HL-60 (cell line): Measurements from ENCODE around the gene HOXB5.

ENCODE experiments used
- DNase-seq, 2 experiments: peaks; one replicate each; pipeline ENCODE4 v3.0.0-alpha.2; 2010 to 2020; ENCODE audit warnings: low read depth in 1 of 2, low spot score in 1 of 2
- H3K27ac ChIP-seq: fragments of 250-450 bp; sonication (Bioruptor Pico); replicated peaks from 2 replicates; pipeline ENCODE4 v1.5.1; 2020; ENCODE audit warnings: mild to moderate bottlenecking, moderate library complexity
- H3K27me3 ChIP-seq: fragments of 250-450 bp; sonication (Bioruptor Pico); 2 replicates; pipeline ENCODE4 v1.5.1; 2021; ENCODE audit warnings: mild to moderate bottlenecking, moderate library complexity; ENCODE audit not compliant: insufficient read depth, poor library complexity, severe bottlenecking
- H3K4me3 ChIP-seq: replicated peaks from 2 replicates; pipeline ENCODE4 v1.5.1; 2011; ENCODE audit warnings: mild to moderate bottlenecking, control low read depth, low read length; ENCODE audit not compliant: insufficient read depth
- CTCF ChIP-seq: IDR thresholded peaks from one replicate; pipeline ENCODE4 v1.5.1; 2011; ENCODE audit warnings: low read length, control low read depth, inconsistent platforms; ENCODE audit not compliant: insufficient read depth
- GABPA ChIP-seq: IDR thresholded peaks from 2 replicates; pipeline ENCODE4 v1.6.1; 2012; ENCODE audit warnings: low read depth
- POLR2AphosphoS5 ChIP-seq: IDR thresholded peaks from 2 replicates; pipeline ENCODE4 v1.6.1; 2012; ENCODE audit warnings: low read depth
- REST ChIP-seq: IDR thresholded peaks from 2 replicates; pipeline ENCODE4 v1.6.1; 2012; ENCODE audit warnings: low read depth; ENCODE audit not compliant: insufficient replicate concordance
- SPI1 ChIP-seq: IDR thresholded peaks from 2 replicates; pipeline ENCODE4 v1.6.1; 2012; ENCODE audit warnings: low read depth, mild to moderate bottlenecking, borderline replicate concordance

The HOXB5 gene

GRCh38 chr17:48634493-48635208 lies 41.1 kb upstream of the HOXB5 start:
- Histone ChIP-seq H3K27me3 (peaks cover 76% of the 10 kb centered on the region), H3K27ac (no peak overlapping the region), H3K4me3 (no peak overlapping the region)
- no peak for TF ChIP-seq SPI1
- no peak for TF ChIP-seq CTCF
- no peak for TF ChIP-seq REST
- TF ChIP-seq GABPA, result no peak
- TF ChIP-seq POLR2AphosphoS5, result no peak
- DNase-seq, result no peak

- no peak overlapping the region for H3K4me3 ChIP-seq
- no peak for DNase-seq
- no peak overlapping the region for H3K27ac ChIP-seq
- peaks cover 85% of the 10 kb centered on the region for H3K27me3 ChIP-seq
- TF ChIP-seq REST, result no peak
Observed at GRCh38 chr17:48633266-48633677, 39.7 kb upstream of the HOXB5 start.

- Histone ChIP-seq H3K27ac (no peak overlapping the region), H3K4me3 (no peak overlapping the region), H3K27me3 (peaks cover 87% of the 10 kb centered on the region)
- no peak for DNase-seq
- TF ChIP-seq SPI1 (no peak), POLR2AphosphoS5 (no peak), REST (no peak), CTCF (no peak), GABPA (no peak)
Observed at GRCh38 chr17:48632579-48633265, 39.1 kb upstream of the HOXB5 start.
